Kidney (tissue), 14 donors: ENCODE data around the gene ZNF85. TPM values are rescaled to one million over a fixed set of nuclear protein-coding genes. Genes with fewer than 3 reads are reported as not detected.
"Not testable (repeated sequence)": the region's sequence is repeated elsewhere in the genome, so short reads cannot be mapped to it uniquely, and the experiment has no call there.

Experiments
- DNase-seq, 5 donors: peaks; one replicate each; pipeline ENCODE4 v3.0.0-alpha.2; 2013 to 2020
- FAIRE-seq: peaks from 2 replicates; lab custom pipeline; 2012; peaks lifted over from hg19 to GRCh38; lab: Jason Lieb, UNC
- H3K27ac ChIP-seq, 2 donors: one replicate each; pipeline ENCODE4 v1.7.0; 2013; ENCODE audit warnings: low read depth in 2 of 2, low read length in 2 of 2, inconsistent platforms in 1 of 2
- H3K27me3 ChIP-seq: one replicate; pipeline ENCODE4 v1.7.1; 2013; ENCODE audit warnings: low read length, inconsistent platforms; ENCODE audit not compliant: control insufficient read depth, insufficient read depth
- H3K36me3 ChIP-seq, 3 donors: one replicate each; pipeline versions ENCODE4 v1.7.0 to v1.7.1; 2013; ENCODE audit warnings: low read length in 3 of 3, control low read depth in 1 of 3, inconsistent platforms in 1 of 3; ENCODE audit not compliant: insufficient read depth in 3 of 3, control insufficient read depth in 2 of 3
- H3K4me1 ChIP-seq, 3 donors: one replicate each; pipeline versions ENCODE4 v1.7.0 to v1.7.1; 2013; ENCODE audit warnings: low read length in 3 of 3, inconsistent platforms in 1 of 3, low read depth in 1 of 3; ENCODE audit not compliant: control insufficient read depth in 2 of 3, insufficient read depth in 2 of 3
- H3K4me3 ChIP-seq, 3 donors: one replicate each; pipeline versions ENCODE4 v1.7.0 to v1.8.1; 2013; ENCODE audit warnings: low read length in 3 of 3, control low read depth in 1 of 3, inconsistent platforms in 1 of 3
- H3K9ac ChIP-seq, 3 donors: one replicate each; pipeline versions ENCODE4 v1.7.0 to v1.7.1; 2013; ENCODE audit warnings: low read length in 3 of 3, control low read depth in 1 of 3, inconsistent platforms in 1 of 3
- H3K9me3 ChIP-seq, 3 donors: one replicate each; pipeline versions ENCODE4 v1.7.0 to v1.7.1; 2013; ENCODE audit warnings: low read length in 3 of 3, control low read depth in 1 of 3, inconsistent platforms in 1 of 3; ENCODE audit not compliant: control insufficient read depth in 2 of 3, insufficient read depth in 1 of 3
- CTCF ChIP-seq: IDR thresholded peaks from 3 replicates; pipeline ENCODE4 v1.5.1; 2012; ENCODE audit warnings: mild to moderate bottlenecking, moderate library complexity, borderline replicate concordance; ENCODE audit not compliant: insufficient read depth; ENCODE audit errors: extremely low read depth
- intact Hi-C: fragments of 100-400 bp; cut with DNase I; formaldehyde crosslinking; loops from one replicate; pipeline ENCODE4 v1.11.1; 2022
- polyA plus RNA-seq: library from polyadenylated mRNA; stranded (reverse); fragments of 350-450 nt; fragmentation: Illumina TruSeq; extraction: RNeasy Lipid Tissue Mini Kit (QIAGEN cat#74804); gene quantifications from one replicate; pipeline ENCODE4 v1.2.3, GENCODE V29; 2014; ENCODE audit warnings: low read depth, low replicate concordance; ENCODE audit not compliant: insufficient read depth
- total RNA-seq: library from RNA; stranded (reverse); fragmentation: NEBNext Ultra II Directional; extraction: Animal tissue kit (Norgen Biotek cat#: 25700); gene quantifications from one replicate; pipeline ENCODE4 v1.2.1, GENCODE V29; 2021
- donor health status: control.
- donor health status: control.
- donor health status: control.
- donor health status: control.
- donor health status: control.
- donor health status: DM: yes; HTN: yes; CAD: no.
- donor health status: Normal renal cell carcinoma (clear cell type).

Gene ZNF85
- total and polyA plus RNA-seq, 2 donors from 2014 or later = 4.6 to 7.6 TPM

- no peak for TF ChIP-seq CTCF
- Histone ChIP-seq H3K4me3 (no peak overlapping the region), H3K9me3 (no peaks in the 10 kb centered on the region), H3K27ac (no peak overlapping the region), H3K9ac (no peak overlapping the region), H3K36me3 (no peaks in the 10 kb centered on the region), H3K4me1 (no peaks in the 10 kb centered on the region), H3K27me3 (no peaks in the 10 kb centered on the region)
- no peak for FAIRE-seq
- no peak for DNase-seq
- intact Hi-C loops = no loop called here
Measured at GRCh38 chr19:20964798-20965197, 41.7 kb downstream of the ZNF85 start.

GRCh38 chr19:20968092-20968491 lies 45.0 kb downstream of the ZNF85 start:
- no peaks in the 10 kb centered on the region for H3K27me3 ChIP-seq
- no peak for DNase-seq
- no peak overlapping the region for H3K27ac ChIP-seq
- H3K4me1 ChIP-seq = no peaks in the 10 kb centered on the region
- intact Hi-C loops = no loop called here
- TF ChIP-seq CTCF = no peak
- H3K4me3 ChIP-seq = no peak overlapping the region
- H3K9me3 ChIP-seq = no peaks in the 10 kb centered on the region
- no peak for FAIRE-seq
- H3K9ac ChIP-seq = no peak overlapping the region
- H3K36me3 ChIP-seq = no peaks in the 10 kb centered on the region

- Histone ChIP-seq H3K4me1 (no peaks in the 10 kb centered on the region), H3K9me3 (no peaks in the 10 kb centered on the region), H3K9ac (no peak overlapping the region), H3K27me3 (no peaks in the 10 kb centered on the region), H3K36me3 (no peaks in the 10 kb centered on the region), H3K4me3 (no peak overlapping the region), H3K27ac (no peak overlapping the region)
- no peak for TF ChIP-seq CTCF
- intact Hi-C loops = no loop called here
- DNase-seq (no peak), FAIRE-seq (no peak)
Measured at GRCh38 chr19:20969498-20969897, 46.4 kb downstream of the ZNF85 start.

- Histone ChIP-seq H3K27ac (no peak overlapping the region), H3K9ac (no peak overlapping the region), H3K4me1 (no peaks in the 10 kb centered on the region), H3K4me3 (no peak overlapping the region), H3K9me3 (no peaks in the 10 kb centered on the region), H3K36me3 (no peaks in the 10 kb centered on the region), H3K27me3 (no peaks in the 10 kb centered on the region)
- intact Hi-C loops = no loop called here
- no peak for TF ChIP-seq CTCF
- FAIRE-seq (no peak), DNase-seq (no peak)
Measured at GRCh38 chr19:20969898-20970297, 46.8 kb downstream of the ZNF85 start.

GRCh38 chr19:20992788-20993187 lies 69.7 kb downstream of the ZNF85 start:
- FAIRE-seq, H3K27ac ChIP-seq, intact Hi-C loops, H3K36me3 ChIP-seq, H3K9ac ChIP-seq, H3K9me3 ChIP-seq, H3K4me1 ChIP-seq, H3K4me3 ChIP-seq, H3K27me3 ChIP-seq, DNase-seq: not testable (repeated sequence)
